Fibroblast of lung (primary cell): ENCODE measurements around the gene PIK3C3. TPM values are rescaled to one million over a fixed set of nuclear protein-coding genes. Genes with fewer than 3 reads are reported as not detected.

Experiments
- DNase-seq, 2 donors: peaks; one replicate each; pipeline versions ENCODE4 v3.0.0 to v3.0.0-alpha.2; 2010; ENCODE audit warnings: low read depth in 2 of 2
- H2AFZ ChIP-seq: 2 replicates; pipeline ENCODE4 v1.5.1; 2012; ENCODE audit warnings: low read length, control low read depth, inconsistent platforms
- H3K27ac ChIP-seq: 2 replicates; pipeline ENCODE4 v1.5.1; 2011; ENCODE audit warnings: low read length, control low read depth; ENCODE audit not compliant: insufficient read depth
- H3K27me3 ChIP-seq: 2 replicates; pipeline ENCODE4 v1.5.1; 2011; ENCODE audit warnings: mild to moderate bottlenecking, low read length; ENCODE audit not compliant: control insufficient read depth, insufficient read depth
- H3K36me3 ChIP-seq: 2 replicates; pipeline ENCODE4 v1.5.1; 2011; ENCODE audit warnings: low read length; ENCODE audit not compliant: control insufficient read depth, insufficient read depth
- H3K4me1 ChIP-seq: 2 replicates; pipeline ENCODE4 v1.5.1; 2011; ENCODE audit warnings: low read length; ENCODE audit not compliant: control insufficient read depth, insufficient read depth; ENCODE audit errors: extremely low read depth
- H3K4me2 ChIP-seq: 2 replicates; pipeline ENCODE4 v1.5.1; 2011; ENCODE audit warnings: low read length, control low read depth; ENCODE audit not compliant: insufficient read depth; ENCODE audit errors: extremely low read depth
- H3K4me3 ChIP-seq, 4 experiments: fragments of 200-600 bp in 1 of 4; sonication (generic) in 1 of 4; replicated peaks in 1 of 4; 2 replicates each; pipeline ENCODE4 v1.5.1; 2011 to 2016; ENCODE audit warnings: low read length in 4 of 4, low read depth in 3 of 4, mild to moderate bottlenecking in 3 of 4, control low read depth in 2 of 4, inconsistent platforms in 1 of 4, mixed read lengths in 1 of 4; ENCODE audit not compliant: insufficient read depth in 1 of 4; ENCODE audit errors: control extremely low read depth in 1 of 4
- H3K79me2 ChIP-seq: 2 replicates; pipeline ENCODE4 v1.5.1; 2012; ENCODE audit warnings: mild to moderate bottlenecking, low read length, inconsistent platforms; ENCODE audit not compliant: control insufficient read depth, insufficient read depth
- H3K9ac ChIP-seq: 2 replicates; pipeline ENCODE4 v1.5.1; 2011; ENCODE audit warnings: mild to moderate bottlenecking, low read length, control low read depth; ENCODE audit not compliant: insufficient read depth
- H3K9me3 ChIP-seq: 2 replicates; pipeline ENCODE4 v1.5.1; 2012; ENCODE audit warnings: low read depth, low read length; ENCODE audit not compliant: control insufficient read depth, insufficient read depth
- H4K20me1 ChIP-seq: 2 replicates; pipeline ENCODE4 v1.5.1; 2011; ENCODE audit warnings: low read length; ENCODE audit not compliant: control insufficient read depth, insufficient read depth; ENCODE audit errors: extremely low read depth
- EZH2 ChIP-seq: IDR thresholded peaks from 2 replicates; pipeline ENCODE4 v1.5.1; 2012; ENCODE audit warnings: low read length, control low read depth, mild to moderate bottlenecking; ENCODE audit errors: missing control alignments
- polyA plus RNA-seq, 2 donors: library from polyadenylated mRNA; depleted of rRNA in 1 of 2; stranded (reverse) in 1 of 2; unstranded in 1 of 2; fragments of >200 nt; gene quantifications; 2 replicates each; pipeline ENCODE4 v1.2.1, GENCODE V29; 2011 to 2012; ENCODE audit warnings: missing spikeins in 1 of 2
- total RNA-seq: library from RNA; depleted of rRNA; stranded (reverse); fragments of >200 nt; gene quantifications from 2 replicates; pipeline ENCODE4 v1.2.1, GENCODE V29; 2014
- TF ChIP-seq, protein P1 (sequence below), 2 donors: IDR thresholded peaks in 1 of 2; conservative IDR thresholded peaks in 1 of 2; 1 replicate in 1 of 2; 2 replicates in 1 of 2; pipeline ENCODE4 v1.5.1; 2011 to 2012; ENCODE audit warnings: low read length in 2 of 2, control low read depth in 1 of 2, inconsistent platforms in 1 of 2, low read depth in 1 of 2, mild to moderate bottlenecking in 1 of 2

The PIK3C3 gene
- total and polyA plus RNA-seq, 2 donors (not counting 1 experiment from before 2014, with no cell fraction given) = 28.9 to 58.6 TPM

DNA sequence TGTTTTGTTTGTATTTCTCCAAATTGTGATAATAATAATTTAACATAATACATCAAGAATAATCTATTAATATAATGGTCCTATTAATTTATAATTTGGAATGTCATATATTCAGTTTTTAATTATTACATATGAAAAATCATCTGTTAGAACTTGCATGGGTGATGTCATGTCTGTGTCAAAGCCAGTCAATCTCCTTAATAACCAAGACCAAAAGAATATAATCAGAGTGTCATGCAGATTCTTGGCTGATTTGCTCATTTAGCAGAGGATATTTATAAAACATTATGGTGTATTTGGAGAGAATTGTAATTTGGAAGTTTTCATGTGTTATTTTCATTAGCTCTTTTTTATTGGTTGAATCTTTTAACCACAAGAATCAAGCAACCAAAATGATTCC lies 96.4 kb downstream of the PIK3C3 start:
- H3K36me3 ChIP-seq = no peaks in the 10 kb centered on the region
- H3K4me3 ChIP-seq = no peak overlapping the region
- H3K9me3 ChIP-seq = no peaks in the 10 kb centered on the region
- no peak for TF ChIP-seq EZH2
- TF ChIP-seq, protein P1, sequence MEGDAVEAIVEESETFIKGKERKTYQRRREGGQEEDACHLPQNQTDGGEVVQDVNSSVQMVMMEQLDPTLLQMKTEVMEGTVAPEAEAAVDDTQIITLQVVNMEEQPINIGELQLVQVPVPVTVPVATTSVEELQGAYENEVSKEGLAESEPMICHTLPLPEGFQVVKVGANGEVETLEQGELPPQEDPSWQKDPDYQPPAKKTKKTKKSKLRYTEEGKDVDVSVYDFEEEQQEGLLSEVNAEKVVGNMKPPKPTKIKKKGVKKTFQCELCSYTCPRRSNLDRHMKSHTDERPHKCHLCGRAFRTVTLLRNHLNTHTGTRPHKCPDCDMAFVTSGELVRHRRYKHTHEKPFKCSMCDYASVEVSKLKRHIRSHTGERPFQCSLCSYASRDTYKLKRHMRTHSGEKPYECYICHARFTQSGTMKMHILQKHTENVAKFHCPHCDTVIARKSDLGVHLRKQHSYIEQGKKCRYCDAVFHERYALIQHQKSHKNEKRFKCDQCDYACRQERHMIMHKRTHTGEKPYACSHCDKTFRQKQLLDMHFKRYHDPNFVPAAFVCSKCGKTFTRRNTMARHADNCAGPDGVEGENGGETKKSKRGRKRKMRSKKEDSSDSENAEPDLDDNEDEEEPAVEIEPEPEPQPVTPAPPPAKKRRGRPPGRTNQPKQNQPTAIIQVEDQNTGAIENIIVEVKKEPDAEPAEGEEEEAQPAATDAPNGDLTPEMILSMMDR (conservative IDR thresholded peaks at IDR 0.05 in 1 of 2, IDR thresholded peaks at IDR 0.05 in 1 of 2; ENCODE audit: low read depth in 1 of 2, low read length in 2 of 2) = no peak
- H3K27ac ChIP-seq = no peak overlapping the region
- H4K20me1 ChIP-seq = no peaks in the 10 kb centered on the region
- H3K4me1 ChIP-seq = no peaks in the 10 kb centered on the region
- H3K27me3 ChIP-seq = no peaks in the 10 kb centered on the region
- DNase-seq = no peak
- H3K9ac ChIP-seq = no peak overlapping the region
- no peak overlapping the region for H2AFZ ChIP-seq
- no peak overlapping the region for H3K4me2 ChIP-seq
- H3K79me2 ChIP-seq = no peaks in the 10 kb centered on the region

DNA sequence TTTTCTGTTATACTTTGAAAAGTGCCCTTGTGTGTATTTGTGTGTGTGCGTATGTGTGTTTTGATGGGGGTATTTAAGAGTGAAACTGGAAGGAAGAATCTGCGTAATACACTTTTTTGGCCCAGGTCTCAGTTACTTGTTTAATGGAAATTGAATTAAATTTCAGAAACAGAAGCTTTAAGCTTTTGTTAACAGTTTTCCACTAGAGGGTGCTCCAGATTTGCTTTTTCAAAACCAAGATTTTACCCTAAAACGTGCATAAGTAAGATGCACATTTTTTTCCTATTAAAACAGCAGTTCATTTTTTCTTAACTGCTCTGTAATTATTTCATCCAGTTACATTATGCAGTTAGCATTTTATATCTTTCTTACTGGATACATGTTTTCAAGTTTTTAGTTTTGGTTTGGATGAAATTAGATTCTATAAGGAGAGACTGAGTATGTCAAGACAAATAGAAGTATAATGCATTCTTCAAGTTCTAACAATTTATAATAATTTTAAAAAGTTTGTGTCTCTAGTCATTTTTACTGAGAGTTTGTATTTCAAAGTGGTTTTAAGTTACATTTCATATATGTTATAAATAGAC lies 97.2 kb downstream of the PIK3C3 start:
- H3K79me2 ChIP-seq = no peaks in the 10 kb centered on the region

DNA sequence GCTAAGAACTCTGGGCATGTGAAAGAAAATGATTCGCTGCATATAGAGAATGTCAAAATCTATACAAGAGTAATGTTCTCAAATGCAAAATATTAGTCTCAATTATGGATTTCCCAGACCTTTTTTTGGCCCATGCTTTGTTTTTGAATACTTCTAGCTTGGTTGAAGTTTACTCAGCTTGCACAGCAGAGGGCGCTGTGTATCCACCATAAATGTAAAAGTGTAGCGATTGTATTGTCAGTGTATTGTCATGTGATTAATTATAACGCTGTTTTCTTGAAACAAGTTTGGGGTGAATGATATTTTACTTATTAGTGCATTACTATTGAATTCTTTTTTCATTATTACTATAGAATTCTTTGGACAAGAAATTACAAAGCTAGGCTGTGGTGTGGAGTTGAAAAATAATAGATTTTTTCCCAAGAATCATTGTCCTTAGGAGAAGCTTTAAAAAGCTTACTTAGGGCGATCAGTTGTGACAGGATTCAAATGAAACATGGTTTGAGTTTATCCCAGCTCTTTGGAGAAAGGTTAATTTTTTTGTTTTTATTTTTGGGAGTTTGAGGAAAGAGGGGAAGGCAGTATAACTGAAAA lies 98.3 kb downstream of the PIK3C3 start:
- H3K9ac ChIP-seq = no peak overlapping the region

More for the DNA sequence above, 97.2 kb downstream of the PIK3C3 start:
- Histone ChIP-seq H3K4me1 (no peaks in the 10 kb centered on the region), H3K4me2 (no peak overlapping the region), H3K9ac (no peak overlapping the region), H3K27ac (no peak overlapping the region), H4K20me1 (no peaks in the 10 kb centered on the region), H3K27me3 (no peaks in the 10 kb centered on the region), H3K9me3 (no peaks in the 10 kb centered on the region), H3K4me3 (no peak overlapping the region), H3K36me3 (no peaks in the 10 kb centered on the region), H2AFZ (no peak overlapping the region)
- DNase-seq = peak; percentile 17 to 60
- no peak for TF ChIP-seq EZH2
- TF ChIP-seq, protein P1 (conservative IDR thresholded peaks at IDR 0.05 in 1 of 2, IDR thresholded peaks at IDR 0.05 in 1 of 2; ENCODE audit: low read depth in 1 of 2, low read length in 2 of 2) = peak; percentile 31 to 60

More for the DNA sequence above, 98.3 kb downstream of the PIK3C3 start:
- Histone ChIP-seq H3K27me3 (no peaks in the 10 kb centered on the region), H3K36me3 (no peaks in the 10 kb centered on the region), H3K27ac (no peak overlapping the region), H3K4me1 (no peaks in the 10 kb centered on the region), H3K4me2 (no peak overlapping the region), H3K9me3 (no peaks in the 10 kb centered on the region), H2AFZ (no peak overlapping the region), H3K79me2 (no peaks in the 10 kb centered on the region), H4K20me1 (no peaks in the 10 kb centered on the region), H3K4me3 (no peak overlapping the region)
- DNase-seq = peak; percentile 51 to 70
- TF ChIP-seq EZH2 = no peak
- TF ChIP-seq, protein P1 (conservative IDR thresholded peaks at IDR 0.05 in 1 of 2, IDR thresholded peaks at IDR 0.05 in 1 of 2; ENCODE audit: low read depth in 1 of 2, low read length in 2 of 2) = peak; percentile 80 to 86
